K562 (cell line): ENCODE results near the gene JHY. TPM values are rescaled to one million over a fixed set of nuclear protein-coding genes. Genes with fewer than 3 reads are reported as not detected.

Experiments
- ATAC-seq: fragments of 200-7000 bp; cut with Tn5 transposase; 3 replicates; pipeline ENCODE4 v1.9.1; 2020; ENCODE audit warnings: moderate library complexity
- BruUV-seq: library from RNA; stranded (reverse); fragments of 400-500 nt; replicated peaks from 2 replicates; lab custom pipeline; 2021; lab: Mats Ljungman, UMichigan
- CTCF ChIA-PET: fragments of 300-600 bp; formaldehyde crosslinking; extraction: SDS; loops from one replicate; lab custom pipeline; 2021; ENCODE audit warnings: low intra/inter-chr PET ratio; lab: Yijun Ruan, JAX
- POLR2A ChIA-PET: fragments of 300-600, 350-650 bp; sonication (Branson Sonifier 250); formaldehyde crosslinking; extraction: SDS; loops from one replicate; lab custom pipeline; 2021; ENCODE audit warnings: antibody characterized with exemption, inconsistent platforms; lab: Yijun Ruan, JAX
- DNase-seq, 4 experiments: peaks; one replicate each; pipeline versions ENCODE4 v3.0.0 to v3.0.0-alpha.2; 2011 to 2018; ENCODE audit warnings: low spot score in 3 of 4, mixed read lengths in 3 of 4; ENCODE audit errors: extremely low read depth in 1 of 4
- FAIRE-seq: peaks from 2 replicates; lab custom pipeline; 2011; peaks lifted over from hg19 to GRCh38; lab: Jason Lieb, UNC
- H2AFZ ChIP-seq: 2 replicates; pipeline ENCODE4 v1.6.0; 2011; ENCODE audit warnings: low read depth, low read length, control low read depth, inconsistent platforms
- H3K27ac ChIP-seq: fragments of 200-600 bp; 3 replicates; pipeline ENCODE4 v1.8.0; 2011; ENCODE audit warnings: low read depth, mild to moderate bottlenecking, control low read depth, inconsistent platforms, low read length, moderate library complexity, mixed read lengths; ENCODE audit errors: extremely low read depth
- H3K27me3 ChIP-seq, 2 experiments: fragments of 300-600 bp in 1 of 2; 2 replicates in 1 of 2; 3 replicates in 1 of 2; pipeline versions ENCODE4 v1.6.0 to v1.8.0; 2011; ENCODE audit warnings: inconsistent platforms in 2 of 2, low read length in 2 of 2, mild to moderate bottlenecking in 1 of 2, mixed read lengths in 1 of 2, moderate library complexity in 1 of 2; ENCODE audit not compliant: control insufficient read depth in 2 of 2, insufficient read depth in 2 of 2
- H3K36me3 ChIP-seq: fragments of 300-600 bp; 3 replicates; pipeline ENCODE4 v1.8.0; 2011; ENCODE audit warnings: mild to moderate bottlenecking, low read length, inconsistent platforms; ENCODE audit not compliant: control insufficient read depth, insufficient read depth
- H3K4me1 ChIP-seq, 2 experiments: fragments of 200-600 bp in 1 of 2; replicated peaks in 1 of 2; 2 replicates in 1 of 2; 3 replicates in 1 of 2; pipeline versions ENCODE4 v1.5.1 to v1.8.0; 2011; ENCODE audit warnings: inconsistent platforms in 2 of 2, low read length in 2 of 2, mild to moderate bottlenecking in 1 of 2, mixed read lengths in 1 of 2, moderate library complexity in 1 of 2; ENCODE audit not compliant: control insufficient read depth in 2 of 2, insufficient read depth in 2 of 2
- H3K4me2 ChIP-seq: 2 replicates; pipeline ENCODE4 v1.6.1; 2011; ENCODE audit warnings: low read length, control low read depth, inconsistent platforms, mixed read lengths; ENCODE audit not compliant: insufficient read depth
- H3K4me3 ChIP-seq: fragments of 200-600 bp; sonication (generic), shearing (Covaris generic); 2 replicates; pipeline ENCODE4 v1.5.1; 2016; ENCODE audit warnings: control low read depth, inconsistent platforms
- H3K79me2 ChIP-seq: fragments of 200-600 bp; 3 replicates; pipeline ENCODE4 v1.8.0; 2011; ENCODE audit warnings: low read length, inconsistent platforms; ENCODE audit not compliant: control insufficient read depth, insufficient read depth
- H3K9ac ChIP-seq, 2 experiments: 2 replicates each; pipeline versions ENCODE4 v1.6.0 to v1.6.1; 2011; ENCODE audit warnings: low read depth in 2 of 2, low read length in 2 of 2, control low read depth in 1 of 2, inconsistent platforms in 1 of 2, mild to moderate bottlenecking in 1 of 2, mixed read lengths in 1 of 2; ENCODE audit not compliant: insufficient read depth in 1 of 2
- H3K9me1 ChIP-seq: one replicate; pipeline ENCODE4 v1.6.0; 2011; ENCODE audit warnings: inconsistent platforms, mild to moderate bottlenecking, low read length, moderate library complexity; ENCODE audit not compliant: control insufficient read depth, insufficient read depth
- H3K9me3 ChIP-seq: replicated peaks from 2 replicates; pipeline ENCODE4 v1.5.1; 2011; ENCODE audit warnings: low read depth, low read length, inconsistent platforms; ENCODE audit not compliant: control insufficient read depth, insufficient read depth
- H4K20me1 ChIP-seq: replicated peaks from 2 replicates; pipeline ENCODE4 v1.6.1; 2011; ENCODE audit warnings: low read length, inconsistent platforms, mixed read lengths; ENCODE audit not compliant: control insufficient read depth, insufficient read depth
- ELF1 ChIP-seq: fragments of 200-800 bp; sonication (Bioruptor generic); IDR thresholded peaks from 2 replicates; pipeline ENCODE4 v1.6.1; 2016; ENCODE audit warnings: missing genetic modification characterization, missing compliant biosample characterization
- HLTF ChIP-seq: fragments of 450-650 bp; IDR thresholded peaks from 2 replicates; pipeline ENCODE4 v1.6.1; 2016
- RCOR1 ChIP-seq, 2 experiments: IDR thresholded peaks; 2 replicates each; pipeline ENCODE4 v1.6.1; 2012; ENCODE audit warnings: low read depth in 2 of 2, low read length in 2 of 2, borderline replicate concordance in 1 of 2, improper control_type of control experiment in 1 of 2
- WGBS: fragments of 100-300 bp; shearing (Covaris generic); methylation state at CpG from one replicate; pipeline ENCODE4 v1.1.6; 2016; ENCODE audit warnings: low coverage, mixed read lengths; ENCODE audit not compliant: insufficient coverage; ENCODE audit errors: missing lambda C conversion rate; 5-methylcytosine and 5-hydroxymethylcytosine counted together
- in situ Hi-C: fragments of 300-500 bp; cut with MboI; formaldehyde crosslinking; loops from 4 replicates; pipeline ENCODE4 v1.15.0; 2018; ENCODE audit warnings: inconsistent platforms, mixed read lengths
- intact Hi-C: fragments of 100-400 bp; cut with micrococcal nuclease; formaldehyde crosslinking; loops from 2 replicates; pipeline ENCODE4 v1.14.2; 2022
- polyA plus RNA-seq, 8 experiments: library from polyadenylated mRNA; depleted of rRNA in 4 of 8; stranded (reverse) in 5 of 8; unstranded in 3 of 8; fragments of >200 nt; fragmentation: Nextera tagmentation in 2 of 8; fragmentation: Illumina TruSeq in 1 of 8; extraction: Ambion mirVana in 2 of 8; extraction: Trizol in 1 of 8; gene quantifications; 2 replicates each; pipeline versions ENCODE4 v1.2.1 to v1.2.3, GENCODE V29; 2011 to 2014; ENCODE audit warnings: inconsistent platforms in 1 of 8, missing spikeins in 1 of 8
- small RNA-seq: library from RNA; depleted of rRNA; stranded (forward); fragments of <200 nt; gene quantifications from one replicate; pipeline ENCODE3, GENCODE V24; 2014
- total RNA-seq, 7 experiments: library from RNA; depleted of rRNA in 6 of 7; stranded (reverse); fragments of >200 nt in 6 of 7; fragmentation: Illumina TruSeq in 2 of 7; extraction: Trizol in 2 of 7; gene quantifications; 2 replicates each; pipeline versions ENCODE4 v1.2.1 to v1.2.3, GENCODE V29; 2011 to 2021; ENCODE audit warnings: low replicate concordance in 1 of 7

JHY gene
- total and polyA plus RNA-seq, 9 of the 15 experiments (the other 6 are each of a cell fraction or from before 2014, with no cell fraction given), result not detected

- in situ Hi-C loops (no loop called here), intact Hi-C loops (no loop called here)
- Histone ChIP-seq H3K4me1 (no peaks in the 10 kb centered on the region), H3K4me3 (no peak overlapping the region), H3K27me3 (peaks cover 0 to 23% of the 10 kb centered on the region in 2 experiments; a peak in 2 of 5 replicates), H3K9ac (no peak overlapping the region), H3K36me3 (no peaks in the 10 kb centered on the region)
- no peak for DNase-seq
- POLR2A ChIA-PET, result no interaction called here
- 0% methylated on average over 5 of the region's 5 CpGs for WGBS
- TF ChIP-seq ELF1 (tag) (no peak), HLTF (no peak), RCOR1 (IDR thresholded peaks at IDR 0.05; ENCODE audit: borderline replicate concordance in 1 of 2, low read depth in 2 of 2, low read length in 2 of 2) (no peak)
- TF ChIP-seq, all 486 proteins: peak for 0
- Histone ChIP-seq H4K20me1 (0 out of 2 replicates have a peak, but pooled peaks cover 3% of the 10 kb centered on the region), H3K27ac (no peak overlapping the region), H3K9me3 (no peaks in the 10 kb centered on the region), H3K79me2 (no peaks in the 10 kb centered on the region), H2AFZ (no peak overlapping the region), H3K9me1 (no peaks in the 10 kb centered on the region), H3K4me2 (no peak overlapping the region)
- FAIRE-seq (no peak), ATAC-seq (no peak)
- CTCF ChIA-PET, result no interaction called here
- no TSS peak for BruUV-seq
Measured at GRCh38 chr11:123006860-123007542, 124.4 kb downstream of the JHY start.

Small RNA genes lying within 50 kb of the gene (small RNA-seq; reads per million reads assigned to genes)
- not detected for gene RNU4-23P

Other genes with a start within 250 kb of the JHY start
- 0.16 TPM in 1 of 2 replicates, not detected in the other for gene UBASH3B, start 227.0 kb upstream of the JHY start, total RNA-seq (2014; rRNA removed)
- gene UBASH3B, start 227.0 kb upstream of the JHY start, total RNA-seq (2014; rRNA removed; fragmentation: Illumina TruSeq; extraction: Trizol), result 0.04 TPM in 1 of 2 replicates, not detected in the other
- 0.11 TPM in 1 of 2 replicates, not detected in the other for gene UBASH3B, start 227.0 kb upstream of the JHY start, total RNA-seq (2015; rRNA removed; fragmentation: Illumina TruSeq; extraction: Trizol)
- 0.31 and 0.40 TPM in 2 replicates for gene UBASH3B, start 227.0 kb upstream of the JHY start, total RNA-seq (2021)
- gene UBASH3B, start 227.0 kb upstream of the JHY start, polyA plus RNA-seq (2011; rRNA removed), result 0.08 TPM in 1 of 2 replicates, not detected in the other
- gene UBASH3B, start 227.0 kb upstream of the JHY start, polyA plus RNA-seq (2014; fragmentation: Illumina TruSeq; extraction: Trizol), result 0.13 TPM in 1 of 2 replicates, not detected in the other
- under 1 TPM; 0.01 to 0.06 TPM for gene UBASH3B, start 227.0 kb upstream of the JHY start, polyA plus RNA-seq (2014; fragmentation: Nextera tagmentation; extraction: Ambion mirVana)
- gene UBASH3B, start 227.0 kb upstream of the JHY start, polyA plus RNA-seq (2014; rRNA removed), result not detected in 2 replicates
- not detected in 2 replicates for gene CRTAM, start 44.3 kb upstream of the JHY start, total RNA-seq (2014; rRNA removed)
- gene CRTAM, start 44.3 kb upstream of the JHY start, total RNA-seq (2014; rRNA removed; fragmentation: Illumina TruSeq; extraction: Trizol), result not detected in 2 replicates
- not detected in 2 replicates for gene CRTAM, start 44.3 kb upstream of the JHY start, total RNA-seq (2015; rRNA removed; fragmentation: Illumina TruSeq; extraction: Trizol)
- not detected in 2 replicates for gene CRTAM, start 44.3 kb upstream of the JHY start, total RNA-seq (2021)
- gene CRTAM, start 44.3 kb upstream of the JHY start, polyA plus RNA-seq (2011; rRNA removed), result not detected in 2 replicates
- not detected in 2 replicates for gene CRTAM, start 44.3 kb upstream of the JHY start, polyA plus RNA-seq (2014; fragmentation: Illumina TruSeq; extraction: Trizol)
- gene CRTAM, start 44.3 kb upstream of the JHY start, polyA plus RNA-seq (2014; fragmentation: Nextera tagmentation; extraction: Ambion mirVana), result not detected
- not detected in 2 replicates for gene CRTAM, start 44.3 kb upstream of the JHY start, polyA plus RNA-seq (2014; rRNA removed)
- gene BSX, start 99.1 kb downstream of the JHY start, total RNA-seq (2014; rRNA removed), result not detected in 2 replicates
- not detected in 2 replicates for gene BSX, start 99.1 kb downstream of the JHY start, total RNA-seq (2014; rRNA removed; fragmentation: Illumina TruSeq; extraction: Trizol)
- gene BSX, start 99.1 kb downstream of the JHY start, total RNA-seq (2015; rRNA removed; fragmentation: Illumina TruSeq; extraction: Trizol), result not detected in 2 replicates
- not detected in 2 replicates for gene BSX, start 99.1 kb downstream of the JHY start, total RNA-seq (2021)
- not detected in 2 replicates for gene BSX, start 99.1 kb downstream of the JHY start, polyA plus RNA-seq (2011; rRNA removed)
- gene BSX, start 99.1 kb downstream of the JHY start, polyA plus RNA-seq (2014; fragmentation: Illumina TruSeq; extraction: Trizol), result not detected in 2 replicates
- not detected for gene BSX, start 99.1 kb downstream of the JHY start, polyA plus RNA-seq (2014; fragmentation: Nextera tagmentation; extraction: Ambion mirVana)
- not detected in 2 replicates for gene BSX, start 99.1 kb downstream of the JHY start, polyA plus RNA-seq (2014; rRNA removed)
- gene HSPA8, start 179.4 kb downstream of the JHY start, total RNA-seq (2014; rRNA removed), result 1,997 and 2,012 TPM in 2 replicates
- gene HSPA8, start 179.4 kb downstream of the JHY start, total RNA-seq (2014; rRNA removed; fragmentation: Illumina TruSeq; extraction: Trizol), result 3,028 and 3,355 TPM in 2 replicates
- gene HSPA8, start 179.4 kb downstream of the JHY start, total RNA-seq (2015; rRNA removed; fragmentation: Illumina TruSeq; extraction: Trizol), result 3,824 and 3,966 TPM in 2 replicates
- gene HSPA8, start 179.4 kb downstream of the JHY start, total RNA-seq (2021), result 1,725 and 2,194 TPM in 2 replicates
- gene HSPA8, start 179.4 kb downstream of the JHY start, polyA plus RNA-seq (2011; rRNA removed), result 2,026 and 3,646 TPM in 2 replicates
- gene HSPA8, start 179.4 kb downstream of the JHY start, polyA plus RNA-seq (2014; fragmentation: Illumina TruSeq; extraction: Trizol), result 2,832 and 3,374 TPM in 2 replicates
- gene HSPA8, start 179.4 kb downstream of the JHY start, polyA plus RNA-seq (2014; fragmentation: Nextera tagmentation; extraction: Ambion mirVana), result 1,000 to 10,000 TPM; 1,250 to 2,773 TPM
- 1,654 and 2,779 TPM in 2 replicates for gene HSPA8, start 179.4 kb downstream of the JHY start, polyA plus RNA-seq (2014; rRNA removed)